ENCODE data around the gene SORL1. TPM values are rescaled to one million over a fixed set of nuclear protein-coding genes. Genes with fewer than 3 reads are reported as not detected.

SORL1 gene
- total RNA-seq, 1 donor from 2014 or later: 11.1 TPM

- H3K4me1 Mint-ChIP-seq (ENCODE audit: low read depth, unreplicated experiment): peaks cover 18% of the 10 kb centered on the region
Observed at GRCh38 chr11:121448431-121448941, 3.6 kb upstream of the SORL1 start.

GRCh38 chr11:121449123-121449522 lies 3.0 kb upstream of the SORL1 start:
- Mint-ChIP-seq H3K27ac (ENCODE audit: unreplicated experiment) (no peak overlapping the region), H3K9me3 (ENCODE audit: unreplicated experiment) (peaks cover 4% of the 10 kb centered on the region), H3K36me3 (ENCODE audit: unreplicated experiment) (no peaks in the 10 kb centered on the region), H3K4me1 (ENCODE audit: low read depth, unreplicated experiment) (peaks cover 18% of the 10 kb centered on the region), H3K27me3 (ENCODE audit: unreplicated experiment) (peaks cover 2% of the 10 kb centered on the region), H3K4me3 (ENCODE audit: unreplicated experiment) (no peak overlapping the region)
- no peak for TF ChIP-seq CTCF (IDR thresholded peaks at IDR 0.05; ENCODE audit: partially characterized antibody, unreplicated experiment)
- no peak for DNase-seq

More at GRCh38 chr11:121448431-121448941, 3.6 kb upstream of the SORL1 start:
- DNase-seq: no peak
- Mint-ChIP-seq H3K9me3 (ENCODE audit: unreplicated experiment) (peaks cover 4% of the 10 kb centered on the region), H3K36me3 (ENCODE audit: unreplicated experiment) (no peaks in the 10 kb centered on the region), H3K4me3 (ENCODE audit: unreplicated experiment) (no peak overlapping the region), H3K27me3 (ENCODE audit: unreplicated experiment) (peaks cover 2% of the 10 kb centered on the region), H3K27ac (ENCODE audit: unreplicated experiment) (no peak overlapping the region)
- TF ChIP-seq CTCF (IDR thresholded peaks at IDR 0.05; ENCODE audit: partially characterized antibody, unreplicated experiment): no peak

- H3K27ac Mint-ChIP-seq (ENCODE audit: unreplicated experiment): no peak overlapping the region
- peaks cover 2% of the 10 kb centered on the region for H3K27me3 Mint-ChIP-seq (ENCODE audit: unreplicated experiment)
- DNase-seq: no peak
- no peaks in the 10 kb centered on the region for H3K36me3 Mint-ChIP-seq (ENCODE audit: unreplicated experiment)
- H3K9me3 Mint-ChIP-seq (ENCODE audit: unreplicated experiment): peaks cover 4% of the 10 kb centered on the region
- H3K4me1 Mint-ChIP-seq (ENCODE audit: low read depth, unreplicated experiment): peaks cover 16% of the 10 kb centered on the region
- TF ChIP-seq CTCF (IDR thresholded peaks at IDR 0.05; ENCODE audit: partially characterized antibody, unreplicated experiment): no peak
- no peak overlapping the region for H3K4me3 Mint-ChIP-seq (ENCODE audit: unreplicated experiment)
Observed at GRCh38 chr11:121449626-121450025, 2.5 kb upstream of the SORL1 start.

- H3K4me3 Mint-ChIP-seq (ENCODE audit: unreplicated experiment): no peak overlapping the region
- peaks cover 2% of the 10 kb centered on the region for H3K27me3 Mint-ChIP-seq (ENCODE audit: unreplicated experiment)
- peaks cover 20% of the 10 kb centered on the region for H3K4me1 Mint-ChIP-seq (ENCODE audit: low read depth, unreplicated experiment)
- TF ChIP-seq CTCF (IDR thresholded peaks at IDR 0.05; ENCODE audit: partially characterized antibody, unreplicated experiment): no peak
- H3K9me3 Mint-ChIP-seq (ENCODE audit: unreplicated experiment): peaks cover 4% of the 10 kb centered on the region
- H3K27ac Mint-ChIP-seq (ENCODE audit: unreplicated experiment): no peak overlapping the region
- no peaks in the 10 kb centered on the region for H3K36me3 Mint-ChIP-seq (ENCODE audit: unreplicated experiment)
- DNase-seq: no peak
Observed at GRCh38 chr11:121450401-121450800, 1.7 kb upstream of the SORL1 start.

GRCh38 chr11:121451178-121451985 lies 732 bp upstream of the SORL1 start:
- H3K4me3 Mint-ChIP-seq (ENCODE audit: unreplicated experiment): peak overlapping the region; percentile 77
- no peaks in the 10 kb centered on the region for H3K36me3 Mint-ChIP-seq (ENCODE audit: unreplicated experiment)
- DNase-seq: no peak
- peaks cover 4% of the 10 kb centered on the region for H3K9me3 Mint-ChIP-seq (ENCODE audit: unreplicated experiment)
- H3K4me1 Mint-ChIP-seq (ENCODE audit: low read depth, unreplicated experiment): peaks cover 12% of the 10 kb centered on the region
- no peak for TF ChIP-seq CTCF (IDR thresholded peaks at IDR 0.05; ENCODE audit: partially characterized antibody, unreplicated experiment)
- H3K27ac Mint-ChIP-seq (ENCODE audit: unreplicated experiment): no peak overlapping the region
- peaks cover 2% of the 10 kb centered on the region for H3K27me3 Mint-ChIP-seq (ENCODE audit: unreplicated experiment)

All from glutamatergic neuron (in vitro differentiated cells).